HT-29 (cell line): ENCODE results near the gene MDP1. TPM values are rescaled to one million over a fixed set of nuclear protein-coding genes. Genes with fewer than 3 reads are reported as not detected.
"Not testable (repeated sequence)": the region's sequence is repeated elsewhere in the genome, so short reads cannot be mapped to it uniquely, and the experiment has no call there.

Experiments
- DNase-seq: peaks from one replicate; pipeline ENCODE4 v3.0.0-alpha.2; 2015; ENCODE audit warnings: low spot score
- total RNA-seq: library from RNA; depleted of rRNA; stranded (reverse); fragments of >200 nt; shearing (Covaris generic); gene quantifications from 2 replicates; pipeline ENCODE4 v1.2.3, GENCODE V29; 2014

The MDP1 gene
- total RNA-seq, 1 experiment from 2014 or later: 16.3 TPM

GRCh38 chr14:24232121-24232644 is 16.3 kb upstream of the MDP1 start, which contains the start of gene NEDD8:
Gene NEDD8, minus strand, starts transcription at chr14:24232367. Its CDS starts 100 bp downstream, at chr14:24232267.
- peak; percentile 88 for DNase-seq

- peak; percentile 36 for DNase-seq
Observed at GRCh38 chr14:24231263-24232120, 15.6 kb upstream of the MDP1 start.

- DNase-seq: no peak
Observed at GRCh38 chr14:24228902-24229301, 13.0 kb upstream of the MDP1 start.

GRCh38 chr14:24226473-24226872 is 10.6 kb upstream of the MDP1 start:
- DNase-seq: no peak

- no peak for DNase-seq
Observed at GRCh38 chr14:24224618-24225071, 8.8 kb upstream of the MDP1 start.

GRCh38 chr14:24222987-24223386 is 7.1 kb upstream of the MDP1 start:
- not testable (repeated sequence) for DNase-seq

- no peak for DNase-seq
Observed at GRCh38 chr14:24219521-24219920, 3.7 kb upstream of the MDP1 start.

- no peak for DNase-seq
Observed at GRCh38 chr14:24219080-24219479, 3.2 kb upstream of the MDP1 start.

GRCh38 chr14:24216876-24217275 is 1.0 kb upstream of the MDP1 start:
- not testable (repeated sequence) for DNase-seq

GRCh38 chr14:24216345-24216699 is 456 bp upstream of the MDP1 start:
- DNase-seq: no peak

GRCh38 chr14:24213866-24214662 is 1.8 kb downstream of the MDP1 start:
- DNase-seq: no peak

GRCh38 chr14:24212924-24213865 is 2.7 kb downstream of the MDP1 start, which contains the start of gene CHMP4A:
Gene CHMP4A, minus strand, starts transcription at chr14:24213488. Its CDS starts 49 bp downstream, at chr14:24213439.
- peak; percentile 90 for DNase-seq

GRCh38 chr14:24211311-24211710 is 4.6 kb downstream of the MDP1 start:
- no peak for DNase-seq

- no peak for DNase-seq
Observed at GRCh38 chr14:24207625-24208024, 8.2 kb downstream of the MDP1 start.

- no peak for DNase-seq
Observed at GRCh38 chr14:24207104-24207551, 8.7 kb downstream of the MDP1 start.

GRCh38 chr14:24206260-24207103 is 9.4 kb downstream of the MDP1 start:
- no peak for DNase-seq

- no peak for DNase-seq
Observed at GRCh38 chr14:24204163-24205146, 11.4 kb downstream of the MDP1 start.

- DNase-seq: not testable (repeated sequence)
Observed at GRCh38 chr14:24203249-24203886, 12.5 kb downstream of the MDP1 start.
